Measurements from ENCODE around the gene PHYHIPL. TPM values are rescaled to one million over a fixed set of nuclear protein-coding genes. Genes with fewer than 3 reads are reported as not detected.

The PHYHIPL gene
- total and polyA plus RNA-seq, 12 donors = 3.2 to 59.5 (median 21.7) TPM

- Histone ChIP-seq H3K4me1 (replicated peaks in 1 of 2) (peaks cover 0 to 11% of the 10 kb centered on the region in 2 donors), H3K27ac (no peak overlapping the region), H3K4me3 (no peak overlapping the region), H3K36me3 (replicated peaks in 1 of 2) (no peaks in the 10 kb centered on the region), H3K27me3 (no peaks in the 10 kb centered on the region), H3K9me3 (replicated peaks in 1 of 3) (no peaks in the 10 kb centered on the region)
- intact Hi-C loops (cut with DNase I) = no loop called here
- WGBS, 4 donors = 88 to 98% (median 92%) methylated on average over 3 of the region's 3 CpGs
- no peak for DNase-seq
- TF ChIP-seq POLR2A (IDR thresholded peaks at IDR 0.05) = no peak
- no peak for TF ChIP-seq CTCF (IDR thresholded peaks at IDR 0.05)
Measured at GRCh38 chr10:59289853-59290252, 113.4 kb downstream of the PHYHIPL start.

GRCh38 chr10:59290448-59290847 is 114.0 kb downstream of the PHYHIPL start:
- DNase-seq = no peak
- Histone ChIP-seq H3K4me3 (no peak overlapping the region), H3K27ac (no peak overlapping the region), H3K4me1 (replicated peaks in 1 of 2) (peaks cover 0 to 9% of the 10 kb centered on the region in 2 donors), H3K36me3 (replicated peaks in 1 of 2) (no peaks in the 10 kb centered on the region), H3K27me3 (no peaks in the 10 kb centered on the region), H3K9me3 (replicated peaks in 1 of 3) (no peaks in the 10 kb centered on the region)
- TF ChIP-seq CTCF (IDR thresholded peaks at IDR 0.05) = no peak
- no peak for TF ChIP-seq POLR2A (IDR thresholded peaks at IDR 0.05)
- intact Hi-C loops (cut with DNase I) = no loop called here
- WGBS, 4 donors = 87 to 89% (median 89%) methylated on average over 4 of the region's 4 CpGs

Other genes with a start within 250 kb of the PHYHIPL start
- 10 to 100 TPM in 8 of 9 donors, 1 to 10 TPM in 1; 8.9 to 92.8 (median 37.7) TPM for gene FAM13C, start 185.9 kb downstream of the PHYHIPL start, total RNA-seq
- 10 to 100 TPM; 11.5 to 21.4 (median 13.8) TPM for gene FAM13C, start 185.9 kb downstream of the PHYHIPL start, polyA plus RNA-seq